IMR-90 (cell line): ENCODE data around the gene GCDH. TPM values are rescaled to one million over a fixed set of nuclear protein-coding genes. Genes with fewer than 3 reads are reported as not detected.
A peak's percentile ranks its signal among the peaks of the same experiment; 100 is the strongest.

ENCODE experiments used
- ATAC-seq: fragments of 200-7000 bp; cut with Tn5 transposase; 2 replicates; pipeline ENCODE4 v1.9.1; 2020; ENCODE audit warnings: low read depth, mild to moderate bottlenecking, moderate library complexity
- BruUV-seq: library from RNA; stranded (reverse); fragments of 400-500 nt; replicated peaks from 2 replicates; lab custom pipeline; 2021; lab: Mats Ljungman, UMichigan
- CTCF ChIA-PET: fragments of 300-600 bp; formaldehyde crosslinking; extraction: SDS; loops from one replicate; lab custom pipeline; 2021; ENCODE audit warnings: antibody characterized with exemption; lab: Yijun Ruan, JAX
- POLR2A ChIA-PET: fragments of 300-600 bp; sonication (Branson Sonifier 250); formaldehyde crosslinking; loops from one replicate; lab custom pipeline; 2022; ENCODE audit warnings: antibody characterized with exemption; ENCODE audit not compliant: unreplicated experiment; lab: Charles Lee
- DNase-seq: peaks from one replicate; pipeline ENCODE4 v3.0.0; 2013
- H2AFZ ChIP-seq: replicated peaks from 2 replicates; pipeline ENCODE3; 2013; ENCODE audit warnings: low read length, mild to moderate bottlenecking; ENCODE audit not compliant: poor library complexity
- H2AK5ac ChIP-seq: 2 replicates; pipeline ENCODE4 v1.6.1; 2013; ENCODE audit warnings: low read depth, low read length, inconsistent platforms
- H2AK9ac ChIP-seq: replicated peaks from 2 replicates; pipeline ENCODE3; 2013; ENCODE audit warnings: mild to moderate bottlenecking, low read depth, low read length, moderate library complexity; ENCODE audit not compliant: poor library complexity
- H2BK120ac ChIP-seq: 2 replicates; pipeline ENCODE4 v1.6.1; 2013; ENCODE audit warnings: low read depth, low read length, inconsistent platforms
- H2BK15ac ChIP-seq: 3 replicates; pipeline ENCODE4 v1.6.1; 2013; ENCODE audit warnings: low read depth, low read length, inconsistent platforms
- H2BK20ac ChIP-seq: 2 replicates; pipeline ENCODE4 v1.6.1; 2013; ENCODE audit warnings: low read depth, mild to moderate bottlenecking, inconsistent platforms, low read length, moderate library complexity
- H2BK5ac ChIP-seq: 2 replicates; pipeline ENCODE4 v1.6.1; 2013; ENCODE audit warnings: mild to moderate bottlenecking, low read depth, low read length, inconsistent platforms; ENCODE audit not compliant: poor library complexity, severe bottlenecking
- H3K14ac ChIP-seq: replicated peaks from 2 replicates; pipeline ENCODE4 v1.6.1; 2013; ENCODE audit warnings: low read depth, low read length, inconsistent platforms
- H3K18ac ChIP-seq: 2 replicates; pipeline ENCODE4 v1.6.1; 2013; ENCODE audit warnings: low read depth, low read length, control low read depth
- H3K23ac ChIP-seq: 2 replicates; pipeline ENCODE4 v1.6.1; 2013; ENCODE audit warnings: low read depth, low read length, inconsistent platforms
- H3K27ac ChIP-seq: 2 replicates; pipeline ENCODE4 v1.5.1; 2013; ENCODE audit warnings: mild to moderate bottlenecking, control low read depth, low read length; ENCODE audit not compliant: insufficient read depth
- H3K27me3 ChIP-seq: 2 replicates; pipeline ENCODE4 v1.6.1; 2013; ENCODE audit warnings: low read length; ENCODE audit not compliant: control insufficient read depth, insufficient read depth
- H3K36me3 ChIP-seq: 2 replicates; pipeline ENCODE4 v1.6.1; 2013; ENCODE audit warnings: low read length, mixed read lengths; ENCODE audit not compliant: control insufficient read depth, insufficient read depth
- H3K4ac ChIP-seq: 2 replicates; pipeline ENCODE4 v1.6.1; 2013; ENCODE audit warnings: low read depth, low read length, inconsistent platforms
- H3K4me1 ChIP-seq: 2 replicates; pipeline ENCODE4 v1.6.1; 2013; ENCODE audit warnings: low read length, mixed read lengths; ENCODE audit not compliant: control insufficient read depth, insufficient read depth
- H3K4me2 ChIP-seq: 2 replicates; pipeline ENCODE4 v1.6.1; 2013; ENCODE audit warnings: low read depth, mild to moderate bottlenecking, control low read depth, low read length, moderate library complexity
- H3K4me3 ChIP-seq: 2 replicates; pipeline ENCODE4 v1.5.1; 2013; ENCODE audit warnings: low read depth, mild to moderate bottlenecking, control low read depth, low read length, moderate library complexity; ENCODE audit not compliant: insufficient read depth
- H3K56ac ChIP-seq: 2 replicates; pipeline ENCODE4 v1.6.1; 2013; ENCODE audit warnings: low read length, inconsistent platforms; ENCODE audit not compliant: insufficient read depth; ENCODE audit errors: extremely low read depth
- H3K79me1 ChIP-seq, 2 experiments: 2 replicates each; pipeline ENCODE4 v1.6.1; 2013; ENCODE audit warnings: low read length in 2 of 2, inconsistent platforms in 1 of 2, low read depth in 1 of 2
- H3K9ac ChIP-seq: 2 replicates; pipeline ENCODE4 v1.6.1; 2013; ENCODE audit warnings: low read depth, low read length, control low read depth
- H3K9me1 ChIP-seq: 2 replicates; pipeline ENCODE4 v1.6.1; 2013; ENCODE audit warnings: low read length, inconsistent platforms; ENCODE audit not compliant: insufficient read depth
- H3K9me3 ChIP-seq: 2 replicates; pipeline ENCODE4 v1.6.1; 2013; ENCODE audit warnings: low read length; ENCODE audit not compliant: control insufficient read depth, insufficient read depth
- H4K20me1 ChIP-seq: 2 replicates; pipeline ENCODE4 v1.6.1; 2013; ENCODE audit warnings: low read length, inconsistent platforms; ENCODE audit not compliant: insufficient read depth
- H4K5ac ChIP-seq: 2 replicates; pipeline ENCODE4 v1.6.1; 2013; ENCODE audit warnings: mild to moderate bottlenecking, low read depth, low read length, control low read depth
- H4K8ac ChIP-seq, 2 experiments: 2 replicates each; pipeline ENCODE4 v1.6.1; 2013; ENCODE audit warnings: low read depth in 2 of 2, low read length in 2 of 2, control low read depth in 1 of 2, inconsistent platforms in 1 of 2
- H4K91ac ChIP-seq: 2 replicates; pipeline ENCODE4 v1.6.1; 2013; ENCODE audit warnings: low read depth, low read length, inconsistent platforms; ENCODE audit not compliant: insufficient read depth
- BHLHE40 ChIP-seq: fragments of 150-350 bp; IDR thresholded peaks from 2 replicates; pipeline ENCODE4 v1.6.1; 2016; ENCODE audit warnings: mild to moderate bottlenecking, low read depth, low read length
- CEBPB ChIP-seq: IDR thresholded peaks from 2 replicates; pipeline ENCODE4 v1.6.1; 2012; ENCODE audit warnings: low read depth, low read length, improper control_type of control experiment
- ELK1 ChIP-seq: fragments of 150-350 bp; IDR thresholded peaks from 2 replicates; pipeline ENCODE4 v1.6.1; 2016; ENCODE audit warnings: low read depth, mild to moderate bottlenecking, low read length, moderate library complexity, borderline replicate concordance
- MAZ ChIP-seq: IDR thresholded peaks from 2 replicates; pipeline ENCODE4 v1.6.1; 2012; ENCODE audit warnings: low read depth, mild to moderate bottlenecking, low read length, improper control_type of control experiment, moderate library complexity, borderline replicate concordance
- POLR2A ChIP-seq: IDR thresholded peaks from 2 replicates; pipeline ENCODE4 v1.6.1; 2012; ENCODE audit warnings: mild to moderate bottlenecking, low read depth, low read length
- RCOR1 ChIP-seq: IDR thresholded peaks from 2 replicates; pipeline ENCODE4 v1.6.1; 2012; ENCODE audit warnings: mild to moderate bottlenecking, low read length, improper control_type of control experiment; ENCODE audit not compliant: insufficient replicate concordance
- SMC3 ChIP-seq: fragments of 150-350 bp; IDR thresholded peaks from 2 replicates; pipeline ENCODE4 v1.6.1; 2016; ENCODE audit warnings: low read depth, mild to moderate bottlenecking, antibody characterized with exemption, low read length, moderate library complexity
- WGBS, 2 experiments: methylation state at CpG; one replicate each; pipeline versions ENCODE4 v1.1.5 to v1.1.7; 2013; ENCODE audit warnings: missing lambda C conversion rate in 2 of 2; ENCODE audit not compliant: insufficient read length in 1 of 2; ENCODE audit errors: extremely low coverage in 2 of 2; 5-methylcytosine and 5-hydroxymethylcytosine counted together
- dilution Hi-C: fragments of 300-500 bp; cut with HindIII; formaldehyde crosslinking; loops from one replicate; pipeline ENCODE4 v1.14.3; 2018; ENCODE audit warnings: low sequenced_read_pairs; ENCODE audit not compliant: unreplicated experiment
- in situ Hi-C: fragments of 300-500 bp; cut with MboI; formaldehyde crosslinking; loops from 3 replicates; pipeline ENCODE4 v1.14.3; 2019; ENCODE audit warnings: low sequenced_read_pairs, inconsistent platforms, mixed read lengths
- intact Hi-C: fragments of 100-400 bp; cut with micrococcal nuclease; formaldehyde crosslinking; loops from 2 replicates; pipeline ENCODE4 v1.10.0; 2022
- polyA plus RNA-seq, 3 experiments: library from polyadenylated mRNA; depleted of rRNA; stranded (reverse); fragments of >200 nt; gene quantifications; 2 replicates each; pipeline ENCODE4 v1.2.3, GENCODE V29; 2012; ENCODE audit warnings: low replicate concordance in 1 of 3
- total RNA-seq: library from RNA; depleted of rRNA; stranded (reverse); fragments of >200 nt; gene quantifications from 2 replicates; pipeline ENCODE4 v1.2.3, GENCODE V29; 2012

Gene GCDH
- total and polyA plus RNA-seq, 2 of the 4 experiments (the other 2 are of a cell fraction), result 27.7 to 41.6 TPM

GRCh38 chr19:12913851-12914690, 23.1 kb downstream of the GCDH start:
- ATAC-seq (no peak), DNase-seq (no peak)
- Histone ChIP-seq H3K14ac (no peak overlapping the region), H3K18ac (no peak overlapping the region), H2AK5ac (0 out of 2 replicates have a peak overlapping the region, but pooled peaks have one; percentile 8), H3K4me1 (peaks cover 6% of the 10 kb centered on the region), H3K9me1 (no peaks in the 10 kb centered on the region), H4K91ac (no peak overlapping the region), H3K27me3 (no peaks in the 10 kb centered on the region), H3K4ac (peak overlapping the region; percentile 9; the same call in 1 of the 2 replicates), H3K4me2 (no peak overlapping the region), H4K8ac (peak overlapping the region in 1 of 2 experiments; percentile 23; a peak in 1 of 4 replicates), H2AK9ac (peak overlapping the region; percentile 72), H4K5ac (no peak overlapping the region), H2BK5ac (no peak overlapping the region), H3K23ac (peak overlapping the region; percentile 33; the same call in 1 of the 2 replicates), H3K4me3 (no peak overlapping the region), H3K56ac (no peak overlapping the region), H4K20me1 (no peaks in the 10 kb centered on the region), H3K9ac (no peak overlapping the region), H2AFZ (peak overlapping the region; percentile 72), H2BK15ac (no peak overlapping the region), H3K27ac (no peak overlapping the region), H3K9me3 (no peaks in the 10 kb centered on the region), H3K79me1 (no peaks in the 10 kb centered on the region), H2BK120ac (no peak overlapping the region), H3K36me3 (no peaks in the 10 kb centered on the region), H2BK20ac (no peak overlapping the region)
- BruUV-seq, result no TSS peak
- intact Hi-C loops (no loop called here), in situ Hi-C loops (no loop called here), dilution Hi-C loops (no loop called here)
- TF ChIP-seq MAZ (no peak), SMC3 (no peak), CEBPB (no peak), RCOR1 (no peak), POLR2A (no peak), ELK1 (no peak), BHLHE40 (no peak)
- 64% methylated on average over 2 of the region's 12 CpGs; no CpG with 5 or more reads in 1 of the 2 experiments for WGBS, 2 experiments
- ChIA-PET POLR2A (no interaction called here), CTCF (no interaction called here)
